ENCODE data around the gene PIP5KL1.

GRCh38 chr9:127938298-127938690 is 7.7 kb upstream of the PIP5KL1 start:
- TF ChIP-seq CTCF (IDR thresholded peaks at IDR 0.05; ENCODE audit: extremely low read depth in 1 of 2, insufficient read depth in 1 of 2, low read depth in 1 of 2, low read length in 2 of 2) (no peak), MAX (IDR thresholded peaks at IDR 0.05; ENCODE audit: insufficient read depth, insufficient read length) (no peak), EZH2 (IDR thresholded peaks at IDR 0.05; ENCODE audit: borderline replicate concordance, low read depth, low read length, severe bottlenecking) (no peak), POLR2A (IDR thresholded peaks at IDR 0.05; ENCODE audit: low read depth, low read length) (no peak), MYC (IDR thresholded peaks at IDR 0.05; ENCODE audit: low read depth, low read length) (no peak), POLR2AphosphoS5 (IDR thresholded peaks at IDR 0.05; ENCODE audit: insufficient read depth, low read depth, low read length) (no peak), FOS (IDR thresholded peaks at IDR 0.05; ENCODE audit: borderline replicate concordance, insufficient read depth, low read length) (no peak), JUN (IDR thresholded peaks at IDR 0.05; ENCODE audit: borderline replicate concordance, insufficient read depth, insufficient read length, low read depth) (no peak), GATA2 (IDR thresholded peaks at IDR 0.05; ENCODE audit: insufficient read depth, insufficient read length, low read depth, low read length) (no peak)

Measured in endothelial cell of umbilical vein (primary cell).